Loucy (cell line): Measurements from ENCODE around the gene SECISBP2.

ENCODE experiments used
- EZH2phosphoT487 ChIP-seq: fragments of 200-600 bp; IDR thresholded peaks from 2 replicates; pipeline ENCODE4 v1.6.1; 2018; ENCODE audit warnings: antibody characterized with exemption, mild to moderate bottlenecking, moderate library complexity, borderline replicate concordance
- TF ChIP-seq, protein P1 (sequence below): fragments of 200-600 bp; sonication (generic); conservative IDR thresholded peaks from 2 replicates; pipeline ENCODE4 v1.5.1; 2014; ENCODE audit warnings: mild to moderate bottlenecking, antibody characterized with exemption, low read length

DNA sequence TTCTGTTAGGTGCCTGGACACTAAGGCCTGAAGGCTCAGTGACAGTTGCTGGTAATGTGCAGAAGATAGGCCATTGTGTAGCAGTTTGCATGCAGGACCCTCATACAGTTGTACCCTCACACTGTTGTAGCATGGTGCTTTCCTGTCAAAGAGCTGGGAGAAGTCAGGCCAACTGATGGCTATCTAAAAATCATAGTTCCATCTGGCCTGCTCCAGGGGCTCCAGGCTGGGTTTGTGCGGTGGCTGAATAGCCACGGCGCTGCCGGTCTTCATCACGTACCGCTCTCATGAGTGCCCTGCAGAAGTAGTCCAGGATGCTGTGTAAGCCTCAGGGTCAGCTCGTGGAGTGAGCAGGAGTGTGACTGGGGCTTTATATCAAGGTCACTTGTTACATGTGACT, 12.2 kb downstream of the SECISBP2 start:
- TF ChIP-seq, protein P1, sequence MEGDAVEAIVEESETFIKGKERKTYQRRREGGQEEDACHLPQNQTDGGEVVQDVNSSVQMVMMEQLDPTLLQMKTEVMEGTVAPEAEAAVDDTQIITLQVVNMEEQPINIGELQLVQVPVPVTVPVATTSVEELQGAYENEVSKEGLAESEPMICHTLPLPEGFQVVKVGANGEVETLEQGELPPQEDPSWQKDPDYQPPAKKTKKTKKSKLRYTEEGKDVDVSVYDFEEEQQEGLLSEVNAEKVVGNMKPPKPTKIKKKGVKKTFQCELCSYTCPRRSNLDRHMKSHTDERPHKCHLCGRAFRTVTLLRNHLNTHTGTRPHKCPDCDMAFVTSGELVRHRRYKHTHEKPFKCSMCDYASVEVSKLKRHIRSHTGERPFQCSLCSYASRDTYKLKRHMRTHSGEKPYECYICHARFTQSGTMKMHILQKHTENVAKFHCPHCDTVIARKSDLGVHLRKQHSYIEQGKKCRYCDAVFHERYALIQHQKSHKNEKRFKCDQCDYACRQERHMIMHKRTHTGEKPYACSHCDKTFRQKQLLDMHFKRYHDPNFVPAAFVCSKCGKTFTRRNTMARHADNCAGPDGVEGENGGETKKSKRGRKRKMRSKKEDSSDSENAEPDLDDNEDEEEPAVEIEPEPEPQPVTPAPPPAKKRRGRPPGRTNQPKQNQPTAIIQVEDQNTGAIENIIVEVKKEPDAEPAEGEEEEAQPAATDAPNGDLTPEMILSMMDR: no peak
- no peak for TF ChIP-seq EZH2phosphoT487
